KMS-11 (cell line): ENCODE results near the gene NFX1.

Experiments
- H2AFZ ChIP-seq: fragments of 200-600 bp; sonication (generic); 2 replicates; pipeline ENCODE4 v1.6.1; 2016; ENCODE audit warnings: antibody characterized with exemption, mixed run types, low read depth
- H3K27ac ChIP-seq: fragments of 200-600 bp; sonication (generic); 2 replicates; pipeline ENCODE4 v1.6.1; 2016; ENCODE audit warnings: mild to moderate bottlenecking, mixed run types
- H3K27me3 ChIP-seq: fragments of 200-600 bp; sonication (generic); 2 replicates; pipeline ENCODE4 v1.6.1; 2017; ENCODE audit warnings: mild to moderate bottlenecking, low read depth, mixed run types, moderate library complexity; ENCODE audit not compliant: insufficient read depth
- H3K36me3 ChIP-seq: fragments of 200-600 bp; sonication (generic); 2 replicates; pipeline ENCODE4 v1.6.1; 2017; ENCODE audit warnings: mild to moderate bottlenecking, mixed run types; ENCODE audit not compliant: insufficient read depth
- H3K4me1 ChIP-seq: fragments of 200-600 bp; sonication (generic); 2 replicates; pipeline ENCODE4 v1.6.1; 2016; ENCODE audit warnings: mild to moderate bottlenecking, low read depth, mixed run types; ENCODE audit not compliant: poor library complexity, severe bottlenecking
- H3K4me2 ChIP-seq: fragments of 200-600 bp; sonication (generic); 2 replicates; pipeline ENCODE4 v1.7.0; 2016; ENCODE audit warnings: mild to moderate bottlenecking, mixed run types
- H3K4me3 ChIP-seq: fragments of 200-600 bp; sonication (generic); IDR thresholded peaks from 2 replicates; pipeline ENCODE4 v1.6.1; 2017; ENCODE audit warnings: low read depth, low read length, mixed read lengths; ENCODE audit not compliant: insufficient read depth
- H3K79me2 ChIP-seq: fragments of 200-600 bp; sonication (generic); 2 replicates; pipeline ENCODE4 v1.6.1; 2016; ENCODE audit warnings: low read depth, mixed run types; ENCODE audit not compliant: insufficient read depth
- H3K9ac ChIP-seq: fragments of 200-600 bp; sonication (generic); 2 replicates; pipeline ENCODE4 v1.6.1; 2016; ENCODE audit warnings: mild to moderate bottlenecking, mixed run types
- H4K20me1 ChIP-seq: fragments of 200-600 bp; sonication (generic); 2 replicates; pipeline ENCODE4 v1.6.1; 2016; ENCODE audit warnings: mild to moderate bottlenecking, mixed run types; ENCODE audit not compliant: insufficient read depth
- CTCF ChIP-seq: fragments of 200-600 bp; sonication (generic); conservative IDR thresholded peaks from 2 replicates; pipeline ENCODE4 v1.6.1; 2017; ENCODE audit warnings: low read depth, mild to moderate bottlenecking, antibody characterized with exemption, low read length, moderate library complexity, mixed read lengths

Gene NFX1

GRCh38 chr9:33374634-33375237 lies 84.4 kb downstream of the NFX1 start:
- H3K27me3 ChIP-seq, result no peaks in the 10 kb centered on the region
- H4K20me1 ChIP-seq, result no peaks in the 10 kb centered on the region
- no peaks in the 10 kb centered on the region for H3K79me2 ChIP-seq
- no peak overlapping the region for H2AFZ ChIP-seq
- H3K4me2 ChIP-seq, result no peak overlapping the region
- H3K36me3 ChIP-seq, result no peaks in the 10 kb centered on the region
- no peak overlapping the region for H3K27ac ChIP-seq
- no peak overlapping the region for H3K9ac ChIP-seq
- TF ChIP-seq CTCF, result peak; percentile 88
- H3K4me3 ChIP-seq, result no peak overlapping the region
- no peaks in the 10 kb centered on the region for H3K4me1 ChIP-seq

GRCh38 chr9:33375238-33375840 lies 85.0 kb downstream of the NFX1 start:
- peak; percentile 51; the same call in 1 of the 2 replicates for TF ChIP-seq CTCF
- no peaks in the 10 kb centered on the region for H4K20me1 ChIP-seq
- no peaks in the 10 kb centered on the region for H3K36me3 ChIP-seq
- no peak overlapping the region for H3K4me2 ChIP-seq
- no peaks in the 10 kb centered on the region for H3K79me2 ChIP-seq
- H2AFZ ChIP-seq, result no peak overlapping the region
- H3K4me3 ChIP-seq, result no peak overlapping the region
- no peaks in the 10 kb centered on the region for H3K4me1 ChIP-seq
- H3K9ac ChIP-seq, result no peak overlapping the region
- no peak overlapping the region for H3K27ac ChIP-seq
- H3K27me3 ChIP-seq, result no peaks in the 10 kb centered on the region

- no peak for TF ChIP-seq CTCF
- Histone ChIP-seq H4K20me1 (no peaks in the 10 kb centered on the region), H2AFZ (no peak overlapping the region), H3K4me3 (no peak overlapping the region), H3K79me2 (no peaks in the 10 kb centered on the region), H3K27me3 (no peaks in the 10 kb centered on the region), H3K4me2 (no peak overlapping the region), H3K9ac (no peak overlapping the region), H3K4me1 (no peaks in the 10 kb centered on the region), H3K27ac (no peak overlapping the region), H3K36me3 (no peaks in the 10 kb centered on the region)
These were observed 85.6 kb downstream of the NFX1 start for GRCh38 chr9:33375841-33376321.

- Histone ChIP-seq H3K79me2 (no peaks in the 10 kb centered on the region), H3K4me1 (no peaks in the 10 kb centered on the region), H4K20me1 (no peaks in the 10 kb centered on the region), H2AFZ (no peak overlapping the region), H3K4me2 (no peak overlapping the region), H3K36me3 (no peaks in the 10 kb centered on the region), H3K27me3 (no peaks in the 10 kb centered on the region), H3K27ac (no peak overlapping the region), H3K9ac (no peak overlapping the region), H3K4me3 (no peak overlapping the region)
- TF ChIP-seq CTCF, result no peak
These were observed 86.9 kb downstream of the NFX1 start for GRCh38 chr9:33377089-33377715.
